ENCODE data around the gene CDCP1.

DNA sequence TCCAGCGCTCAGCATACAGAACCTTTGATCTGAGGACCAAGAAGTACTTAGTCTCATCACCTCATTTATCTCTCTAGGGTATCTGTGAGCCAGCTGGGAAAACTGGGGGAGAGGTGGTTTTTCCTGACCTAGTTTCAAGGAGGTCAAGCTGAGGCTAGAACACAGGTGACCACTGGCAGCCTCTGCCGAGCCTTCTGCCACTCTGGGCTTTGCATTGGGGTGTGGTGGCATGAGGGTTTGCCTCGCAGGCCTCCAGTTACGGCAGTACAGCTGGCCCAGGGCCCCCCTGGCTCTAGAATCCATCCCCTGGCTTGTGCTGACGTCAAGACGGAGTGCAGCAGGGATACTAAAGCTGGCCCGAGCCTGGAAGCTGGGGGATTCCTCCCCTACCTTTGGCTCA is 34.7 kb upstream of the CDCP1 start:
- TF ChIP-seq, protein P1, sequence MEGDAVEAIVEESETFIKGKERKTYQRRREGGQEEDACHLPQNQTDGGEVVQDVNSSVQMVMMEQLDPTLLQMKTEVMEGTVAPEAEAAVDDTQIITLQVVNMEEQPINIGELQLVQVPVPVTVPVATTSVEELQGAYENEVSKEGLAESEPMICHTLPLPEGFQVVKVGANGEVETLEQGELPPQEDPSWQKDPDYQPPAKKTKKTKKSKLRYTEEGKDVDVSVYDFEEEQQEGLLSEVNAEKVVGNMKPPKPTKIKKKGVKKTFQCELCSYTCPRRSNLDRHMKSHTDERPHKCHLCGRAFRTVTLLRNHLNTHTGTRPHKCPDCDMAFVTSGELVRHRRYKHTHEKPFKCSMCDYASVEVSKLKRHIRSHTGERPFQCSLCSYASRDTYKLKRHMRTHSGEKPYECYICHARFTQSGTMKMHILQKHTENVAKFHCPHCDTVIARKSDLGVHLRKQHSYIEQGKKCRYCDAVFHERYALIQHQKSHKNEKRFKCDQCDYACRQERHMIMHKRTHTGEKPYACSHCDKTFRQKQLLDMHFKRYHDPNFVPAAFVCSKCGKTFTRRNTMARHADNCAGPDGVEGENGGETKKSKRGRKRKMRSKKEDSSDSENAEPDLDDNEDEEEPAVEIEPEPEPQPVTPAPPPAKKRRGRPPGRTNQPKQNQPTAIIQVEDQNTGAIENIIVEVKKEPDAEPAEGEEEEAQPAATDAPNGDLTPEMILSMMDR (IDR thresholded peaks at IDR 0.05; ENCODE audit: low read depth, low read length) = no peak
- no peak for TF ChIP-seq POLR2A (IDR thresholded peaks at IDR 0.05; ENCODE audit: extremely low read depth, insufficient read length)
- TF ChIP-seq MYC (IDR thresholded peaks at IDR 0.05; ENCODE audit: low read depth, low read length) = no peak
- TF ChIP-seq, protein P2, sequence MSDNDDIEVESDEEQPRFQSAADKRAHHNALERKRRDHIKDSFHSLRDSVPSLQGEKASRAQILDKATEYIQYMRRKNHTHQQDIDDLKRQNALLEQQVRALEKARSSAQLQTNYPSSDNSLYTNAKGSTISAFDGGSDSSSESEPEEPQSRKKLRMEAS (IDR thresholded peaks at IDR 0.05; ENCODE audit: low read depth, low read length) = no peak

Measured in NB4 (cell line).